Ureter (tissue), 1 donor: ENCODE results near the gene VSIG10L. TPM values are rescaled to one million over a fixed set of nuclear protein-coding genes. Genes with fewer than 3 reads are reported as not detected.

Source experiments
- DNase-seq: peaks from one replicate; pipeline ENCODE4 v3.0.0-alpha.2; 2020; ENCODE audit warnings: low spot score
- total RNA-seq: library from RNA; stranded (reverse); gene quantifications from one replicate; pipeline ENCODE4 v1.2.4, GENCODE V29; 2023
- donor health status: DM: yes; HTN: yes; CAD: no.

Gene VSIG10L
- total RNA-seq = 2.1 TPM

- no peak for DNase-seq
Measured at GRCh38 chr19:51341976-51342580, at the start of gene VSIG10L. VSIG10L (minus strand) TSS chr19:51342139; CDS start chr19:51342124, 15 bp downstream.

GRCh38 chr19:51391073-51391611 lies 49.2 kb upstream of the VSIG10L start:
- no peak for DNase-seq

GRCh38 chr19:51389143-51389542 lies 47.2 kb upstream of the VSIG10L start:
- no peak for DNase-seq

- no peak for DNase-seq
Measured at GRCh38 chr19:51387924-51388389, 46.0 kb upstream of the VSIG10L start, which contains the start of gene LIM2. LIM2 (minus strand) TSS chr19:51387974; CDS start chr19:51387443, 531 bp downstream.

GRCh38 chr19:51386882-51387520 lies 45.1 kb upstream of the VSIG10L start:
- no peak for DNase-seq

GRCh38 chr19:51382004-51382403 lies 40.1 kb upstream of the VSIG10L start:
- no peak for DNase-seq

GRCh38 chr19:51380379-51380778 lies 38.4 kb upstream of the VSIG10L start:
- DNase-seq = no peak

- DNase-seq = no peak
Measured at GRCh38 chr19:51377422-51377821, 35.5 kb upstream of the VSIG10L start.

- DNase-seq = no peak
Measured at GRCh38 chr19:51375504-51376221, 33.7 kb upstream of the VSIG10L start.

GRCh38 chr19:51372649-51373504 lies 30.9 kb upstream of the VSIG10L start, which contains the start of gene NKG7:
NKG7 (minus strand) TSS chr19:51372654; CDS start chr19:51372535, 119 bp downstream.
- no peak for DNase-seq

- DNase-seq = no peak
Measured at GRCh38 chr19:51372021-51372648, 30.2 kb upstream of the VSIG10L start.

GRCh38 chr19:51371186-51371690 lies 29.3 kb upstream of the VSIG10L start:
- no peak for DNase-seq

GRCh38 chr19:51370230-51370629 lies 28.3 kb upstream of the VSIG10L start:
- DNase-seq = no peak

- no peak for DNase-seq
Measured at GRCh38 chr19:51368366-51369282, 26.7 kb upstream of the VSIG10L start, which contains the start of gene CLDND2. CLDND2 (minus strand) TSS chr19:51369003; CDS start chr19:51368577, 426 bp downstream.

- peak; percentile 99 for DNase-seq
Measured at GRCh38 chr19:51367565-51368365, 25.8 kb upstream of the VSIG10L start.

GRCh38 chr19:51367255-51367564 lies 25.3 kb upstream of the VSIG10L start:
- DNase-seq = peak; percentile 61

- DNase-seq = peak; percentile 99
Measured at GRCh38 chr19:51366389-51367254, 24.7 kb upstream of the VSIG10L start.

- DNase-seq = no peak
Measured at GRCh38 chr19:51365965-51366388, 24.0 kb upstream of the VSIG10L start, which contains the start of gene ETFB. ETFB (minus strand) TSS chr19:51366388; CDS start chr19:51366326, 62 bp downstream.
